Neural cell (in vitro differentiated cells): Measurements from ENCODE around the gene RUVBL1. TPM values are rescaled to one million over a fixed set of nuclear protein-coding genes. Genes with fewer than 3 reads are reported as not detected.

Experiments
- H2AFZ ChIP-seq: fragments of 200-600, 300-800 bp; sonication (generic), shearing (Covaris generic); 2 replicates; pipeline ENCODE4 v1.6.0; 2014; ENCODE audit warnings: low read depth, mild to moderate bottlenecking, antibody characterized with exemption, low read length, moderate library complexity
- H3F3A ChIP-seq: fragments of 200-600 bp; shearing (Covaris generic); 2 replicates; pipeline ENCODE4 v1.6.1; 2016; ENCODE audit warnings: mild to moderate bottlenecking, moderate library complexity, mixed read lengths, antibody characterized with exemption, low read length; ENCODE audit not compliant: insufficient read depth, poor library complexity, severe bottlenecking
- H3K27ac ChIP-seq: fragments of 200-600, 300-800 bp; sonication (generic), shearing (Covaris generic); 2 replicates; pipeline ENCODE4 v1.5.1; 2014; ENCODE audit warnings: mild to moderate bottlenecking, low read length, moderate library complexity
- H3K27me3 ChIP-seq: fragments of 300-800, 200-600 bp; sonication (generic), shearing (Covaris generic); 2 replicates; pipeline ENCODE4 v1.6.0; 2014; ENCODE audit warnings: mild to moderate bottlenecking, low read depth, low read length, moderate library complexity; ENCODE audit not compliant: insufficient read depth
- H3K36me3 ChIP-seq: fragments of 300-800, 200-600 bp; sonication (generic), shearing (Covaris generic); 2 replicates; pipeline ENCODE4 v1.5.1; 2014; ENCODE audit warnings: mild to moderate bottlenecking, antibody characterized with exemption, low read length, moderate library complexity; ENCODE audit not compliant: insufficient read depth
- H3K4me2 ChIP-seq: fragments of 300-800, 200-600 bp; sonication (generic), shearing (Covaris generic); 2 replicates; pipeline ENCODE4 v1.6.0; 2014; ENCODE audit warnings: mild to moderate bottlenecking, low read length
- H3K4me3 ChIP-seq: fragments of 300-800, 200-600 bp; sonication (generic), shearing (Covaris generic); 2 replicates; pipeline ENCODE4 v1.5.1; 2014; ENCODE audit warnings: mild to moderate bottlenecking, low read length, moderate library complexity
- H3K79me2 ChIP-seq: fragments of 200-600 bp; shearing (Covaris generic); replicated peaks from 2 replicates; pipeline ENCODE4 v1.6.0; 2014; ENCODE audit warnings: mild to moderate bottlenecking, low read length, moderate library complexity; ENCODE audit not compliant: insufficient read depth
- H3K9ac ChIP-seq: fragments of 300-800, 200-600 bp; sonication (generic), shearing (Covaris generic); 2 replicates; pipeline ENCODE4 v1.6.1; 2016; ENCODE audit warnings: mild to moderate bottlenecking, low read length, mixed read lengths
- H3K9me2 ChIP-seq: fragments of 200-600 bp; shearing (Covaris generic); 2 replicates; pipeline ENCODE4 v1.6.1; 2016; ENCODE audit warnings: mild to moderate bottlenecking, low read length, mixed read lengths; ENCODE audit not compliant: insufficient read depth
- H3K9me3 ChIP-seq: fragments of 200-600, 300-800 bp; sonication (generic), shearing (Covaris generic); 2 replicates; pipeline ENCODE4 v1.6.1; 2016; ENCODE audit warnings: mild to moderate bottlenecking, mixed run types, low read length, moderate library complexity, mixed read lengths
- H4K20me1 ChIP-seq: fragments of 200-600 bp; shearing (Covaris generic); 2 replicates; pipeline ENCODE4 v1.6.1; 2016; ENCODE audit warnings: mild to moderate bottlenecking, mixed run types; ENCODE audit not compliant: insufficient read depth
- EP300 ChIP-seq: fragments of 450-650 bp; conservative IDR thresholded peaks from 2 replicates; pipeline ENCODE4 v1.6.1; 2014; ENCODE audit warnings: antibody characterized with exemption, mild to moderate bottlenecking, moderate library complexity; ENCODE audit not compliant: poor library complexity, severe bottlenecking
- EZH2 ChIP-seq: fragments of 200-600, 300-800 bp; shearing (Covaris generic), sonication (generic); IDR thresholded peaks from 2 replicates; pipeline ENCODE4 v1.6.1; 2014; ENCODE audit warnings: antibody characterized with exemption, low read length, borderline replicate concordance, mild to moderate bottlenecking; ENCODE audit not compliant: insufficient read depth, poor library complexity, severe bottlenecking
- MXI1 ChIP-seq: fragments of 450-650 bp; conservative IDR thresholded peaks from 2 replicates; pipeline ENCODE4 v1.6.1; 2014; ENCODE audit warnings: antibody characterized with exemption, mild to moderate bottlenecking; ENCODE audit not compliant: poor library complexity, severe bottlenecking
- POLR2AphosphoS5 ChIP-seq: IDR thresholded peaks from 2 replicates; pipeline ENCODE4 v1.6.1; 2012
- RAD21 ChIP-seq: fragments of 450-650 bp; conservative IDR thresholded peaks from 2 replicates; pipeline ENCODE4 v1.6.1; 2014; ENCODE audit warnings: antibody characterized with exemption, mild to moderate bottlenecking, moderate library complexity
- SMC3 ChIP-seq: fragments of 450-650 bp; conservative IDR thresholded peaks from 2 replicates; pipeline ENCODE4 v1.6.1; 2014; ENCODE audit warnings: antibody characterized with exemption, mild to moderate bottlenecking, moderate library complexity; ENCODE audit not compliant: poor library complexity
- TAF1 ChIP-seq: IDR thresholded peaks from 2 replicates; pipeline ENCODE4 v1.6.1; 2012; ENCODE audit warnings: low read depth
- polyA plus RNA-seq: library from polyadenylated mRNA; depleted of rRNA; stranded (reverse); fragments of >200 nt; gene quantifications from 2 replicates; pipeline ENCODE4 v1.2.3, GENCODE V29; 2014
- TF ChIP-seq, protein P1 (sequence below): IDR thresholded peaks from 2 replicates; pipeline ENCODE4 v1.6.1; 2012; ENCODE audit warnings: borderline replicate concordance
- TF ChIP-seq, protein P2 (sequence below): fragments of 450-650 bp; IDR thresholded peaks from 2 replicates; pipeline ENCODE4 v1.5.1; 2014; ENCODE audit warnings: antibody characterized with exemption, mild to moderate bottlenecking, moderate library complexity; ENCODE audit not compliant: poor library complexity, severe bottlenecking

Gene RUVBL1
- polyA plus RNA-seq, 1 donor from 2014 or later = 83.3 TPM

DNA sequence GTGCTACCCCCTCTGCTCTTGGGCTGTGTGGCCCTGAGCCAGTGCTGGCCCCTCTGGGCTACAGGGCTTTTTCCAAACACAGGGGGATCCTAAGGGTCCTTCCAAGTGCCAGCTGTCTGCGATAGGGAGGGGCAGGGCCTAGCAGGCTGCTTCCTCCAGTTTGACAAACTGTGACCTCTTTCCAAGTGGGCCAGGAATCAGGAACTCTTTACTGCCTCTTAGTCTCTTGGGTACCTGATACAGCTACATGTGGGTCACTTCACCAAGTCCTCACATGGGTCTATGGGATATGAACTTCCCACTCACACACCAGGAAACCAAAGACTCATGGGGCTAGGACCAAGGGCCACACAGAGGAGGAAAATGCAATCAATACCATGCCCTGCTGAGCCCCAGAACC is 45.9 kb downstream of the RUVBL1 start:
- Histone ChIP-seq H3K4me3 (no peak overlapping the region), H3K9ac (no peak overlapping the region), H4K20me1 (no peaks in the 10 kb centered on the region), H3K27me3 (peaks cover 11% of the 10 kb centered on the region), H3K4me2 (no peak overlapping the region), H3K79me2 (no peaks in the 10 kb centered on the region), H3K36me3 (no peaks in the 10 kb centered on the region), H2AFZ (no peak overlapping the region), H3K27ac (no peak overlapping the region), H3K9me2 (no peaks in the 10 kb centered on the region), H3K9me3 (no peaks in the 10 kb centered on the region), H3F3A (no peaks in the 10 kb centered on the region)
- TF ChIP-seq MXI1 (no peak), POLR2AphosphoS5 (no peak), TAF1 (no peak), RAD21 (no peak), EP300 (no peak), SMC3 (no peak), EZH2 (no peak)
- TF ChIP-seq, protein P1, sequence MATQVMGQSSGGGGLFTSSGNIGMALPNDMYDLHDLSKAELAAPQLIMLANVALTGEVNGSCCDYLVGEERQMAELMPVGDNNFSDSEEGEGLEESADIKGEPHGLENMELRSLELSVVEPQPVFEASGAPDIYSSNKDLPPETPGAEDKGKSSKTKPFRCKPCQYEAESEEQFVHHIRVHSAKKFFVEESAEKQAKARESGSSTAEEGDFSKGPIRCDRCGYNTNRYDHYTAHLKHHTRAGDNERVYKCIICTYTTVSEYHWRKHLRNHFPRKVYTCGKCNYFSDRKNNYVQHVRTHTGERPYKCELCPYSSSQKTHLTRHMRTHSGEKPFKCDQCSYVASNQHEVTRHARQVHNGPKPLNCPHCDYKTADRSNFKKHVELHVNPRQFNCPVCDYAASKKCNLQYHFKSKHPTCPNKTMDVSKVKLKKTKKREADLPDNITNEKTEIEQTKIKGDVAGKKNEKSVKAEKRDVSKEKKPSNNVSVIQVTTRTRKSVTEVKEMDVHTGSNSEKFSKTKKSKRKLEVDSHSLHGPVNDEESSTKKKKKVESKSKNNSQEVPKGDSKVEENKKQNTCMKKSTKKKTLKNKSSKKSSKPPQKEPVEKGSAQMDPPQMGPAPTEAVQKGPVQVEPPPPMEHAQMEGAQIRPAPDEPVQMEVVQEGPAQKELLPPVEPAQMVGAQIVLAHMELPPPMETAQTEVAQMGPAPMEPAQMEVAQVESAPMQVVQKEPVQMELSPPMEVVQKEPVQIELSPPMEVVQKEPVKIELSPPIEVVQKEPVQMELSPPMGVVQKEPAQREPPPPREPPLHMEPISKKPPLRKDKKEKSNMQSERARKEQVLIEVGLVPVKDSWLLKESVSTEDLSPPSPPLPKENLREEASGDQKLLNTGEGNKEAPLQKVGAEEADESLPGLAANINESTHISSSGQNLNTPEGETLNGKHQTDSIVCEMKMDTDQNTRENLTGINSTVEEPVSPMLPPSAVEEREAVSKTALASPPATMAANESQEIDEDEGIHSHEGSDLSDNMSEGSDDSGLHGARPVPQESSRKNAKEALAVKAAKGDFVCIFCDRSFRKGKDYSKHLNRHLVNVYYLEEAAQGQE = no peak
- TF ChIP-seq, protein P2, sequence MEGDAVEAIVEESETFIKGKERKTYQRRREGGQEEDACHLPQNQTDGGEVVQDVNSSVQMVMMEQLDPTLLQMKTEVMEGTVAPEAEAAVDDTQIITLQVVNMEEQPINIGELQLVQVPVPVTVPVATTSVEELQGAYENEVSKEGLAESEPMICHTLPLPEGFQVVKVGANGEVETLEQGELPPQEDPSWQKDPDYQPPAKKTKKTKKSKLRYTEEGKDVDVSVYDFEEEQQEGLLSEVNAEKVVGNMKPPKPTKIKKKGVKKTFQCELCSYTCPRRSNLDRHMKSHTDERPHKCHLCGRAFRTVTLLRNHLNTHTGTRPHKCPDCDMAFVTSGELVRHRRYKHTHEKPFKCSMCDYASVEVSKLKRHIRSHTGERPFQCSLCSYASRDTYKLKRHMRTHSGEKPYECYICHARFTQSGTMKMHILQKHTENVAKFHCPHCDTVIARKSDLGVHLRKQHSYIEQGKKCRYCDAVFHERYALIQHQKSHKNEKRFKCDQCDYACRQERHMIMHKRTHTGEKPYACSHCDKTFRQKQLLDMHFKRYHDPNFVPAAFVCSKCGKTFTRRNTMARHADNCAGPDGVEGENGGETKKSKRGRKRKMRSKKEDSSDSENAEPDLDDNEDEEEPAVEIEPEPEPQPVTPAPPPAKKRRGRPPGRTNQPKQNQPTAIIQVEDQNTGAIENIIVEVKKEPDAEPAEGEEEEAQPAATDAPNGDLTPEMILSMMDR = no peak

DNA sequence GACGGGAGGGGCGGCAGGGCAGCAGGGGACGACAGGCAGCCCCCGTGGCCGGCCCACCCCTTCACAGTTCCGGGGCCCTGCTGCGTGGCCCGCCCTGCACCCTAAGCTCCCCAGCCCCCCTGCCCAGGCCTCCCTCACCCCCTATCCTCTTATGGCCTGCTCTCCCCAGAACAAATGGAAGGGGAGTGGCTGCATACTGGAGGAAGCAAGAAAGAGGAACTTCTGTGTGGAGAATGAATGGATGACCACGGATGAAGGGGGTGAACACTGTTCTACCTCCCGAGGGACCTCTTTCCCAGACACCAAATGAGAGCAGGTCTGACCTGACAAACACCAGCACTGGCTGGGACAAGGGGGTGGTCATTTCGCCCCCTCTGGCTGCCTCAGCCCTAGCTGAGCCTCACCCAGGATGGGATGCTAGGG is 46.4 kb downstream of the RUVBL1 start:
- no peak overlapping the region for H3K4me2 ChIP-seq
- no peak overlapping the region for H2AFZ ChIP-seq
- H3K27ac ChIP-seq = no peak overlapping the region
- peaks cover 11% of the 10 kb centered on the region for H3K27me3 ChIP-seq
- H3K9me2 ChIP-seq = no peaks in the 10 kb centered on the region
- no peaks in the 10 kb centered on the region for H3F3A ChIP-seq
- TF ChIP-seq EP300 (no peak), MXI1 (no peak), EZH2 (no peak), RAD21 (no peak), TAF1 (no peak), POLR2AphosphoS5 (no peak), SMC3 (no peak)
- TF ChIP-seq, protein P1 = no peak
- TF ChIP-seq, protein P2 = no peak
- no peaks in the 10 kb centered on the region for H3K79me2 ChIP-seq
- no peaks in the 10 kb centered on the region for H3K9me3 ChIP-seq
- no peaks in the 10 kb centered on the region for H4K20me1 ChIP-seq
- H3K36me3 ChIP-seq = no peaks in the 10 kb centered on the region
- H3K4me3 ChIP-seq = no peak overlapping the region
- no peak overlapping the region for H3K9ac ChIP-seq
